T-helper 1 cell (primary cell): ENCODE measurements around the gene DSEL.
A peak's percentile ranks its signal among the peaks of the same experiment; 100 is the strongest.

Source experiments
- DNase-seq, 5 donors: peaks; one replicate each; pipeline ENCODE4 v3.0.0-alpha.2; 2012 to 2020
- total RNA-seq, 4 donors: gene quantifications; one replicate each; lab custom pipeline; 2026; lab: John Stamatoyannopoulos, UW

The DSEL gene
- 2.6 to 7.5 (median 5.4) reads per million in 4 donors for total RNA-seq

DNA sequence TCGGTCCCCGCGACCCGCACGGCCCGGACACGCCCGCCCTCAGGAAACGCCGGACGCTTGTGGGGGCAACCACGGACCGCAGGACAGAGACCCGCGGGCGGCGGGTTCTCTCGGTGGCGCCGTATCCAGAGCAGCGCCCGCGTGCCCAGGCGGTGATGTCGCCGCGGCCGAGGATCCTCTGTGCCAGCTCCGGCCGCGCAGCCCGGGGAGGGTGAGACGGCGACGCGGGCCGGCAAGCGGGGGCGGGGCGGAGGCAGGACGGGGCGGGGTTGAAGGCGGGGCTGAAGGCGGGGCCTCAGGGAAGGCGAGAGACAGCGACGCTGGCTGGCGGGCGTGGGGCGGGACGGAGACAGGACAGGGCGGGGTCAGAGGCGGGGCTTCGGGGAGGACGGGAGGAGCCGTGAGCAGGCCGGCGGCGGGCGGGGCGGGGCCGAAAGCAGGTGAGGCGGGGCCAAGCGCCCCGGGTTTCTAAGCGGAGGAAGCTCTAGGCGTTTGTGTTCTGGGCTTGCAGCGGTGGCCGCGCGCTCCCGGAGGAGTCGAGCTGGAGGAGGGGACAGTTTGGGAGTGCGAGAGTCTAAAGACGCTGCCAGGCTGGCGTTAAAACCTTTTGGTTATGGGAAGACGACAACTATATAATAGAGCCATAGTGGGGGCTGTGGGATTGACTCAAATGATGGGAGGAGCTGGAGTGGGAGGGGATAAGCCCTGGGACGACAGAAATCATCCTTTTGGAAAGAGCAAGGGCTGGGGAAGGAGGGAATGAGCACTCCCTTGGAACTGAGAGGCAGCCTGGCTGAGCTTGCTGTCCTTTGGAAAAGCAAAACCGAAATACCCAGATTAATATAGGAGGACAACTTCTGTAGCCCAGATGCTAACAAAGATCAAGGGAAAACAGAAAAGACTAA, at the start of gene DSEL:
Gene DSEL (minus strand): TSS at position 182 of the 905 bp plus-strand sequence. CDS start 2,112 bp downstream, outside the sequence.
- peak; percentile 91 to 98 (median 96) for DNase-seq

DNA sequence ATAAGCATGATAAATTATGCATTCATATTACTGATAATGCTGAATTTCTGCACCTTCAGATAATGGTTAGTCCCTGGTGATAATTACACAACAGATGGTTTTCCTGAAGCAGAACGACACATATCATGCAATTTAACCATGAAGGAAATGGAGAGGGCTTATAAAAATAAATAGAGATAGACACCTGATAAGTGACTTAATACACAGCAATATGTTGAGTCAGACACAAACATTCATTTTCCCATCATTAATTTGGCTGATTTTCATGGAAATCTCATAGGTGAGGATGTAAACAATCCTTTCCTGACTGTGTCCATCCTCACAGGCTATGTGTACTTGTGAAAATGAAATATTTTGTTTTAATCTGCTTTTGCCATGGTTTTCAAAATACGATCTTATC, 36.9 kb upstream of the DSEL start:
- DNase-seq = no peak

DNA sequence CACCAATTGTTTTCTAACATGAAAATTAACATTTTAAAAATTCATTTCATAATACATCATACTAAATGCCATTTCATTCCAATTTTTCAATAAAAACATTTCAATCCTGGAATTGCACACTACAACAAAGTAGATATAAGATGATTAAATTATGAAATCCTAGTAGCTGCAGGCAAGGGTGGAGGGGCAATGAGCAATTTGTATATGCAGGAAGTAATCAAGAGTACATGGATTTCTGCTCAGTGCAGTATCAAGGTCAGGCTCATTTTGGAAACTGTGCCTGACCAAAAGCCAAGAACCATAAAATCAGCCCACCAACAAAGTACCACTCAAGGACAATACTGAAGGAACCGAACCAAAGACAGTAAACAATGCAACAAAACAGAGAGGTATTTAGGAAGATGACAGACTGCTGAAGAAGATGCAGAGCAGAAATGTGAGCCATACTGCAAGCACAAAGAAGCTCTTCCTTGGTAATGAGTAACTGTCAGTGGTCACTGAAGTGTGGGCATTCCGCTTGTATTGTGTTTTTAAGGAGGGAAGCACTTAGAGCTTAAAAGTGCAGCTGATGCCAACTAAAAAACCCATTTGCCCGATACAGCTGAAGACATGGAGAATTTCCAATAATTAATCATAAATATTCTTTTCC, 34.5 kb upstream of the DSEL start:
- no peak for DNase-seq

DNA sequence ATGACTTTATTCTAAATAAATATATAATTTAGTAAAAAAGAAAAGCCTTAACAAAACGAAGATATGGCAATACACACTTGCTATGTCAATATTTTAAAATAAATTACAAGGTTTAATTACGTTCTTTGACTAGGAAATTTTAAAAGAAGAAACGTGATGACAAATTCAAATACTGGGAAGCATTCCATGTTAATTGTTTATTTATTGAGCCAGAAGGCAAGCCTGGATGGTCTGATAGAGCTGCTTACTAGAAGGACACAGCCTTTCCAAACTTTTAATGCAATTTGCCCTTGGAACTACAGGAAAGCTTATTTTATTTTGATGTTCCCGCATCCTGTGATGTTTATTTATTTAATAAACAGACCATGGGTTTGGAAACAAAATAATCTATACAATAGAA, 33.4 kb upstream of the DSEL start:
- no peak for DNase-seq

DNA sequence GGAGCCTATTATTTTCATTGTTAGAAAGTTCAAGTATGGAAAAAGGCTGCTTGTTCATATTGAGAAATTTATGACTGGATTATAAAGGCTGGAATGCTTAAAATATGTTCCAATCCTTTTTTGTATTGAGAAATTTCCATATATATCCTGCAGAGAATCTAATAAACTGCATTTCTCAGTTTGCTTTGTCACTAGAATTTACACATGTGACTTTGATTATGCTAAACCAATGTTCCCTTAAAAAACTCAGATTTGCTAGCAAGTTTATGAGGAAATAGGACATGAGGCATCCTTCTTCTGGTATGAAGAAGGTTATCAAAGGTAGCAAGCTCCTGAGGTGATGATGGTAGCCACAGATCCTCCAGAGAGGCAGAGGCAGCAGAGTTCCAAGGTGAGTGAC, 29.2 kb upstream of the DSEL start:
- no peak for DNase-seq

DNA sequence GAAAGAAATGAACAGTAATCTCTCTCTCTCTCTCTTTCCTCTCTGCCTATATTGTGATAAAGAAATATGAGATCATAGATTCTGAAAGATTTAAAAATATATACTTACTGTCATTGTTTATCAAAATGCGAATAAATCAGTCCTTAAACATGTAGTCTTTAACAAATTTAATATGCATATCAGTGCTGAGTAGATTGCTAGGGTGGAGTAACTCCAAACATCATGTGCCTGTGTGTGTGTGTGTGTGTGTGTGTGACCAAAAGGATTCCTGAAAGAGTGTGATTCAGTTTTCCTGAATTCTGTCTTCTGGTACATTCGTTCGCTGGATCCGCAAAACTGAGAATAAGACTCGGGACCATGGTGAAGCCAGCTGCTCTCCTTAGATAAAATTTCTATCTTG, 24.0 kb upstream of the DSEL start:
- DNase-seq = no peak

DNA sequence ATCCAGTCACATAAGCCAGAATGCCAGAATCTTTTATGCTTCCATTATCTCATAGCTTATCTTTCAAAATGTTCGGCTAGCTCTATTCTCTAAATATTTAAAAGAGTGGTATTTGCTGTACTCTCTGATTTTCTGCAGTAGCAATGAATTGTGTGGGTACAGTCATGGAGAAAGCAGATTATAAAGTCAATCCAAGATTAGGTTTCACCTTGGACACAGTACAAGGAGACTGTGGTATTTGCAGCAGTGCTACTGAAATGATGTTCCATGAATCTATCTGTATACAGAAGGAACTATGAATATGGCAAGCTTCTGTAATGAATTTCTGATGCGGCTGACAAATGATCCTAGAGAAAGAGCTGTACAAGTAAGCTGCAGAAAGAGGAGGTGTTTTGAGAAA, 15.4 kb upstream of the DSEL start:
- DNase-seq = no peak

DNA sequence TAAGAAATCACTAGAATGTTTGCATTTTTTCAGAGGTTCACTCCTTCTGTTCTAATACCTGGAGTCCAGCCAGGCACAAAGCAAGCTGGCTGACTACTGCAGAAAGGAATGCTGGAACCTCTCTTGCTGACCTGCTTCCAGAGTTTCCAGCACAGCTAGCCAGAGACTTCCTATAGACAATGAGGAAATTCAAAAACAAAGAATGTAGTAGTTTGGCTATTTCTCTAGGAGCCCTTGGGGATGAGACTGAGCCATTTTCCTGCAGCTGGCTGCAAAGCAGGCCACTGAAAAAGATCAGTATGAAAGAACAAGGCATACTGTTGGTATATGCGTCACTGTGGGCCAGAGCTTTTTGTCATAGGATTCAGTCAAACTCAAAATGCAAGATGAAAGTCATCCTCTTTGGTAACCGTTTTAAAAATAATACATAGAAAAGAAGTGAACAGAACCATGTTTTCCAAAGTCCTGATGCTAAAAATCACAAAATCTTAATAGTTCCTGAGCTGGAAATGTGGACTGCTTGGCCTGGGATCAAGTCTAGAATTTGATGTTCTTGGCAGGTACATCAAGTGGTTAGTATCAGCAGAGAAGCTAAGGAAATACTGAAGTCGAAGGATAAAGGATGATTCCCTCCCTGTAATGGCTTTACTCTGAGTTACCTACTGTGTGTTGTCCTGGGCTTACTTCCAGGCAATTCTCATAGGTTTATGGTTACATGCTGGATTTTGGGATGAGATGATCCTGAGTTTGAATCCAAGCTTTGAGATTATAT, 9.0 kb upstream of the DSEL start:
- DNase-seq = no peak

DNA sequence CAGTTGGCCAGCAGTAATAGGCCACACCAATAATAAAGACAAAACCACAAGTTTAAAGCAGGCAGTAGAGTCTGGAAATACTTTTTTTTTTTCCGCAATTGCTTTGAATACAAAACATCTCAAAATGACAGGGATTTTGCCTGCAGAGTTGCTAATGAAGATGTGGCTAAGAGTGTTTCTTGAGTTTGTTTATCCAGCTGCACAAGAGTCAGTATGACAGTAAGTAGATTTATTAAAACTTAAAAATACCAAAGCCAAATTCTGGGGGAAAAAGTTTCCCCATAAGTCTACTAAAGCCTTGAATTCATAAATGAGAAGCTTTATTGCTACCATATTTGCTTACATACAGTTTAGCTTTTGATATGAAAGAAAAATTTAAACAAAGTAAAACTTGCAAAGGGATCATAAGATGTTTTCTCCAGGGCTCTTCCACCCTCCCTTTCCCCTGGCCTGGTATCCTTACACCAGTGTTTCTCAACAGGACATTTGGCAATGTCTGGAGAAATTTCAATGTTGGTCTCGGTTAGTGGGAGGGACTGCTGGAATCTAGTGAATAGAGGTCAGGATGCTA, 3.9 kb upstream of the DSEL start:
- no peak for DNase-seq

DNA sequence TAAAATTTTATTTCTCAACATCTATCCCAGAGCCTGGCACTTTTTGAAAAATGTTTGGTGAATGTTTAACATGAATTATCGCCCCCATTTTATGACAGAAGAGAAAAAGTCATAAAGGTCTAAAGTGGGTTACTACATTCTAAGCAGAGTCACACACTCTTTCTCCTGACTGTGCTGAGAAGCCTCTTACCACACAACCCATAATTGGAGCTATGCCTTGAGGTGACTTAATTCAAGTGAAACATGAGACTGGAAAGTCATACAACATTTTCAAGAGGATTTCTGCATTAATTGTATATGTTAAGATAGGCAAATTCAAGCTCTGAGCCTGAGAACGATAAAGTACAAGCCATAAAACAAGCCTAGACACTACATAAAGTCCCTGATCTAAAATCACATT, 3.1 kb upstream of the DSEL start:
- no peak for DNase-seq

DNA sequence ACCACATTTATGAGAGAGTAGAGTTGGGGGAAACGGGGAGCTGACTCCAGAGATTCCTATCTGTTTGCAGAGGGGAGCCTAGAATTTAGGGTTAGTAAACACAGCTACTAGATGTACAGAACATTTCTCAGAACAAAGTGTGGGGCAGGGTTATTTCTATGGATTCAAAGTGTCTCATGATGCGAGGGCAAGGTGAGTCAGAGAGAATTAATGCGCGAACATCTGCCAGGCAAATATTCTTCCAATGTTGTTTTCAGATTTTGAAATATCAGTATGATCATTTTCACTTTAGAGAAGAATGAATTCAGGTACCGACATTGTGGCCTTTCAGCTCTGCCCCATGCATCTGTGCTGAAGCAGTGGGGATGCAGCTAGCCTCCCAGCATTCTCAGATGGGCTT, 2.0 kb upstream of the DSEL start:
- no peak for DNase-seq

DNA sequence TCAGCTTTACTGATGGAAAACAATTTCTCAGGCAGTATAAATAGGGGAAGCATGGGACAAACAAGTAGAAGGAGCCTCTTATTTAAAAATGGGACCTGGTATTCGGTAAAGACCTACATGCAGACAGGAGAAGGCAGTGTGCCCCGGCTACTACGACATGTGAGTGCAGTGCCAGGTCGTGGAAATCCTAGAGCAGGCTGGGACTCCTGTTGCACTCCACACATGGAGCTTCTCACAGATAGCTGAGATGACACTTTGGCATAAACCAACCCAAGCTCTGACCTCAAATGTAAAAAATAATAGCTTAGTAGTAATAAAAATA, 885 bp upstream of the DSEL start:
- DNase-seq = no peak

DNA sequence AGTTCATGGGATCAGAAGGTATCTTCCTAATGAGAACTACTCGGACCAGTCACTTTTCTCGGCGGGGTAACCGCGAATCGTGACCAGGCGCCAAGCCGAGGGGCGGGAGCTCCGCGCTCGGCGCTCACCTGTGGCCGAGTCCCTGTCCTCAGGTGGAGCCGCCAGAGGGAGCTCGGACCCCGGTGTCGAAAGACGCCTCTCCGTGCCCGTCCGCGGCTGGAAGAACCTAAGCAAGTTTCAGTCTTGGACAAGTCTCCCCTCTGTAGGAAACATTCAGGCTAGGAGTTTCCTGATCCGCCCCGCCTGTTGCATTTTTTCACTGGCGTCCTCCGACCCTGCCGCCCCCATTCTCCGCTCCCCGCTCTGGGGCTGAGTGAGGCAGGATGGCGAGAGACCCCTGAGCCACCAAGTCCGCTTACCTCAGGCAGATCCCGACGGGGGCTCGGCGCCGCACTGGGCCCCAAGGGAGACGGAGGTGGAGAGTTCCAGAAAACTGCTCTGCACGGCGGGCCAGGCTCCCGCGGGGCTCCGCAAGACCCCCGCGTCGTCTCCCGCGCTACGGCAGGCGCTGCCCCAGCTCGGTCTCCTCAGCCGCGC, 480 bp downstream of the DSEL start:
- peak; percentile 18 to 36 (median 32) for DNase-seq

DNA sequence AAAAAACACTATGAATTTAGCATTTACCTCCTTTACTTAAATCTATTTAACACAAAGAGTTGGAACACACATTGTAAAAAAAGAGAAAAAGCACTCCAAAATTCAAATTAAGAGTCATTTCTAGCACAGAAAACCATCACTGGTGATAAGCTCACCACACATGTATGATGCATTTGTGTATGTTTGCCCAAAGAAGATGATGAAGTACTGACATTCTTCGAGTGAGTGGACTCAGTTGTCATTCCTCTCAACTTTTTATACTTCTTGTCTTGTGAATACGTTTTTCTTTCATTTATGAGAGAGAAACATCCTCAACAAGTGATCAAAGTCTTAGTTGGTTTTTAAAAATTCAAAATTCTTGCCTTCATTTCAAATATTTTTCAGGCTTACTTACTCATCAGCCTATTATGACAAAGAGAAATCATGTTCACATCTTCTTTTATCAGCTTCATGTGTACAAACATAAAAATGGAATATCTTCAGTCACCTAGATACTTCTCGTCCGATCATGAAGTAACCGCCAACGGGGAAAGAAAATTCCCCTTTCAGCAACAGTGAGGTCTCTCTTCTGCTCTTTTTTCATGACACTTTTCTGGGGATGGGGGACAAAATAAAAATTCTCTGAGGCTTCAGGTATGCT, 1.5 kb downstream of the DSEL start:
- DNase-seq = no peak

DNA sequence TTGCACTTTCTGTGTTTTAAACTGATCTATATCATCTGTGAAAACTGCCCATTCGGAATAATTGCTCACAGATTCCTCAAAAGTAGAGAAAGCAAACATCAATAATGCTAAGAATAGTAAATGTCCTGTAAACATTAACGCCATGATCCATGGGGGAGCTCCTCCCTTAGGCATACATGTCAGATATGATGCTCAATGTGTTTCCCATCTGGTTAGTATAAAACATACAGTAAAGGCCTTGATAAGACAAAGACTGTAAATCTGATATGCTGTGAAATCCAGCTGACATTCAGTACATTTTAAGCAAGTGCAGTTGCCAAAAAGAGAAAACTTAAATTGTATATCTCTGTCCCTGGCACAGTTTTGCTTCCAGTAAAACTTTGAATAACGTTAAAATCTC, 2.1 kb downstream of the DSEL start:
- no peak for DNase-seq

DNA sequence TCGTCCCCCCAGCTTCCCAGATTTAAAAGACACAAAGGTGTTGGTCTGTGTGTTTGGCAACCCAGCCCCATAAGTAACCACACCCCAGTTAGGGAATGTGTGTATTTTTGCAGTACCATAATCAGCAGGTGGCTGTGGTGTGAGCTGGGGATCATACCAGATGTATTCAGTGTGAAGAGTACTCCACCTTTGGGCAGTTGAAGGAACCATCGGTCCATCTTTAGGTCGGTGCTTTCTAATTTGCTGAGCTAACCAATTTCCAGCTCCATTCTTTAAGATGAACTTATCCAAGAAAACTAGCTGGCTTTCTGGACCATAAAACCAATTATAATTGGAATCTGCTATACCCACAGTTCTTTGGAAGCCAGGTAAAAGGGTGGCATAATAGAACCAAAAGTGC, 3.2 kb downstream of the DSEL start:
- DNase-seq = no peak

DNA sequence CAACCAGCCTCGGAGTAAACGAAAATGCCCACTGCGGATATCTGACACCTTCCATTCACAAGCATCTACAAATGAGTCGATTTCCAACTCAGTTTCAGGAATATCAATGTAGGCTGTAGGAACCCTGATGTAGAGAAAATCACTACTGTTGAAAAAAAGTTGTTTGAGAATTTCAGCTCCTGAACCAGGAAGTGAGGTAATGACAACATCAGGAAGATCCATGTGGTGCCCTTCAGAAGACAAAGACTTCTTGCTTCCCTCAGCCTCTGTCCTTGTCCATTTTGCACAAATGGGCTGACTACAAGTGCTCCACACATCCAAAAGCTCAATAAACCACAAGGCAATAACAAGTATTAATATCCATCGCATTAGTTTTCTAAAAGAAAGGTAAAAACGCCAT, 4.7 kb downstream of the DSEL start:
- no peak for DNase-seq

DNA sequence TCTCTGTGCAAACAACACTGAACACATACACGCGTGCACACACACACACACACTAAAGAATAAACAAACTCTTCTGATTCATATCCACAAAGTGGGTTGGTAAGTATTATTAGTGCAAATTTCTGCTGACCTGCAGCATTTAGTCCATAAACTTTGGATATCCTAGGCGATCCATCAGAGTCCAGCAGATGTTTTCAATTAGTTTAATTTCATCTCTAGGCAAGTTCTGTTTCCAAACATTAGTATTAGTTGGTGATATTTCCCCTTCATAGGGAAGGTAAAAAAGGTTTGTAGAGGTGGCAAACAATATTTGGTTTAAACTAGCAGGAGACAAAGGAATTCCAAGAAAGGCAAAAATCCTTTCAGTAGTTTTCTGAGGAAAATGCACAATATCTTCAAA, 5.7 kb downstream of the DSEL start:
- no peak for DNase-seq

DNA sequence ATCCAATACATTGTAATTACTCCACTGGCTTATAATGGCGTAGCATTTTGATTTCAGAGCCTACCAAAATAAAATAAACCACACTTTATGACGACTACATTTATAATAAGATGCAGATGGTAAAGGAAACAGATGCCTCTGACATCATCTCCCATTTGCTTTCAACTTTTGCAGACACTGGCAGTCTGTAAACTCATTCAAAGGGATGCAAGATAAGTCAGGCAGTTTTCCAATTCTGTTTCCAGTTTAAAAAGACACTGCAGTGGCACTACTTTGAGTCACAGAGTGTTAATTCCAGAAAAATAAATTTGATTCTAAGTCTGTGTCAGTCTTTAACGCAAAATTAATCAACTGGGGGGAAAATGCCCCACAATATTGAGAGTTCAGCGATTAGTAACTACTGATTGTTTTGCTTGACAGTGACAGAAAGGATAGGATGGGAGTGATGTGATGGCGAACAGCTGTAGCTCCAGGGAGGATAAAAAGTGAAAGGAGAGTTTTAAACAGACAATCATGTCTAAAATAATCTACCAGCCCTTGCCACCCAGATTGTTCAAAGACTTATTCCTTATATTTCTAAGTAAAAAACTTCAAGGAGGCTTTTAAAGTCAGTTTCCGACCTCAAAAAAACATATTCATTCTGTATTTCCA, 6.7 kb downstream of the DSEL start:
- DNase-seq = no peak

DNA sequence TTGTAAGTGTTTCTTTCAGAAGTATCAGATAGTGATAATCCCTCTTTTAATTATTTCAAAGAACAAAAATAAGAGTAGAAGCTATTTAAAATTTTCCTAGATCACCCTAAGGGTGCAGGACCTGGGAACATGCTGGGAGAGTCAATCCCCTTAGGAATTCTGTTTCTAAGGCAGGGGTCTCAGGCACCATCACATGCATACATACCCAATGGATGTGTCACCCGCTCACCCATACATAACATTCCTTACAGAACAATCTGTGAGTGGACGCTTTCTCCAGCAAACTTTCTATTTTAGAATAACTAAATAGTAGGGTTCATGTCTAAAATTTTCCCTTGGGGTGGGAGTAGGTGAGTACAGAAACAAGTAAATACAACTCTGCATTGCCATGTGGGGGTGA, 8.4 kb downstream of the DSEL start:
- no peak for DNase-seq

DNA sequence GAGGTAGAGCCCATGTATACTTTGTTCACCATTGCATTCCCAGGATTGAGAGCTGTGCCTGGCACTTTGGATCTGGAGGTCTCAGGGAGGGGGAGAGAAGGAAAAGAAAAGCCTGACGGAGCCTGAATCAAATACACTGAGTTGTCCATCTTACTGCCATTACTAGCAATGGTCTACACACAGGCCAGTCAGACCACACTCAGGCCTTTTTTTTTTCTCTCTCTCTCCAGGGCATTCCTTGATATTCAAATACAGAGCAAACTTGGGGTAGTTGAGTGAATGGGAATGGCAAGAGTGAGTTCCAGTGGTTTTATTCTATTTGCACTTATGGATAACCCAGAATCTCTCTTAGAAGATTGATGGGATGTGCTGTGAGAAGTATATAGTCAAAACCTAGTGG, 11.8 kb downstream of the DSEL start:
- no peak for DNase-seq
